Stimulated activated CD8-positive, alpha-beta memory T cell treated with anti-CD3 and anti-CD28 coated beads, Interleukin-15, amount 100 ng/mL, for 1 hour (primary cell): Measurements from ENCODE around the gene FUT9.

Experiments used
- DNase-seq: peaks from one replicate; pipeline ENCODE4 v3.0.0-alpha.2; 2020; ENCODE audit warnings: low read depth

Gene FUT9

GRCh38 chr6:96015518-96016333, at the start of gene FUT9:
Gene FUT9, plus strand, starts transcription at chr6:96015974. Its CDS starts 187,182 bp downstream, at chr6:96203156.
- no peak for DNase-seq

- no peak for DNase-seq
These were observed 48.2 kb upstream of the FUT9 start for GRCh38 chr6:95967594-95967993.

GRCh38 chr6:95973976-95974375, 41.8 kb upstream of the FUT9 start:
- DNase-seq = no peak

DNA sequence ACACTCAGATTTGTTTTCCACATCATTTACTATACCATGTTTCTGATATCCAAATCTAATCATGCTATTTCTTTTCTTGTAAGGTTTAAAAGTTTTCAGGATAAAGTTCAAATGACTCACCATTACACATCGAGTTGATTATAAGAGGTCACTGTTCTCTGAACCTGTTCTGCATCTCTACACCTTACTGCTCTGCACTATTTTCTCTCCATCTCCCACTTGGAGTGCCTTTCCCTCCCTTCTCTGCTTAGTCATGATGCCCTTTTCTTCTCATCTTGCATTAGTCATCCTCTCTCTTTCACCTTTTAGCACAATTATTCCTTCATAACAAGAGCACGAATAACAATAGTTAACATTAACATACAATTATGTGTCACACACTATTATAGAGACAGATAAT, 37.5 kb upstream of the FUT9 start:
- DNase-seq = no peak

DNA sequence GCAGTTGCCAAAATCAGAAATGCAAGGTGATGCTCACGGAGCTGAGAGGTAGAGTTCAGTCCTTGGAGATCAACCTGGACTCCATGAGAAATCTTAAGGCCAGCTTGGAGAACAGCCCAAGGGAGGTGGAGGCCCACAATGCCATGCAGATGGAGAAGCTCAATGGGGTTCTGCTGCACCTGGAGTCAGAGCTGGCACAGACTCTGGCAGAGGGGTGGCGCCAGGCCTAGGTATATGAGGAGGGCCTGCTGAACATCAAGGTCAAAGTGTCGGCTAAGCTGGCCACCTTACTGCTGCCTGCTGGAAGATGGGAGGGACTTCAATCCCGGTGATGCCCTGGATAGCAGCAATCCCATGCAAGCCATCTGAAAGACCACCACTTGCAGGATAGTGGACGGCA, 23.9 kb upstream of the FUT9 start:
- no peak for DNase-seq

DNA sequence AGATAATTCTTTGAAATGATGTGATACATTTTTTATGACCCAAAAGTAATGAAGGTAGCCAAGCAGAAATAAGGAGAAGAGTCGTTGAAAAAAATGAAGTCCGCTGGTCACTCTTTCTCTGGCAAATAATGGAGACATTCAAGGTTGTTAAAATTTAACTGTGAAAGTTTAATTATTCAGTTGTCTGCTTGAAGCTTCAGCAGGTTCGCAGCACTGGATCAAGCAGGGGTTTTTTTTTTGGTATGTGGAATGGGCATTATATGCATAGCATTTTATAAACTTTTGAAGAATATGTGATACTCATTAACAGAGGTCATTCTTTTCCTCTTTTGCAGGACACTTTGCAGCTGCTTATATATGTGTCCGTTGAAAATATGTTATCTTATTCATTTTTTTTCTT, 21.6 kb upstream of the FUT9 start:
- no peak for DNase-seq

GRCh38 chr6:95998133-95998532, 17.6 kb upstream of the FUT9 start:
- no peak for DNase-seq

- no peak for DNase-seq
These were observed 13.7 kb upstream of the FUT9 start for GRCh38 chr6:96001891-96002575.

DNA sequence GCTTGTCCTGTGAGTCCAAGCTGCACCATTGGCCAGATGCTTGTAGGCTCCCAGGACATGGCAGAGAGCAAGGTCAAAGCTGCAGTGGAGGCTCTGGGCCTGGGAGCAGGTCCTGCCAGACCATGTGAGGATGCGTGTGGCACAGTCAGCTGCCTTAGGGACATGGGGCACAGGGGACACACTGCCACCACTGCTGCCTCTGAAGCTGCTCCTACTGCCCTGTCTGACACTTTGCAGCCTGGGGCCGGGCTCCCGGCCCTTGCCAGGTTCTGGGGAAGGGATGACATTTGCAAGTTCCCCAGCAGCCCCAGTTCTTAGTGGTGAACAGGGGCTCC, 13.2 kb upstream of the FUT9 start:
- no peak for DNase-seq

- no peak for DNase-seq
These were observed 12.9 kb upstream of the FUT9 start for GRCh38 chr6:96002912-96003311.

GRCh38 chr6:96007663-96008062, 8.1 kb upstream of the FUT9 start:
- DNase-seq = no peak

DNA sequence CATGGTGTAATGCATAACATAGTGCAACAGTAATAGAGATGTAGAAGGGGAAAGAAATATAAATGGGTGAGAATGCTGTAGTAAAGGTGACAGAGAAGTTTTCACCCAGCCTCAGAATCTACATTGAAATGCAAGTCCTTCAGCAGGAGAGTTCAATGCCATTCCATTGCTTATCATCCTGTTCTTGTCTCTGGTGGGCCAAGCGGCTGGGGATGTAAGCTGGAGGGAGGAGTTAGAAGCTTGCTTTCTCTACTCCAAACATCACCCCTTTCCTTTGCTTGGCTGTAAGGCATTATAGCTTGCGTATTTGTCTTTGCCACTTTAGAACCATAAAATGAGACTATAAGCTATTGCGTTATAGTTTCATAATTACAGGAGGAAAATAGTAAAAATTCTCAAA, 2.2 kb upstream of the FUT9 start:
- no peak for DNase-seq

- DNase-seq = no peak
These were observed 792 bp upstream of the FUT9 start for GRCh38 chr6:96014846-96015517.

GRCh38 chr6:96016334-96017069, 728 bp downstream of the FUT9 start:
- DNase-seq = no peak

GRCh38 chr6:96017070-96017359, 1.2 kb downstream of the FUT9 start:
- no peak for DNase-seq

DNA sequence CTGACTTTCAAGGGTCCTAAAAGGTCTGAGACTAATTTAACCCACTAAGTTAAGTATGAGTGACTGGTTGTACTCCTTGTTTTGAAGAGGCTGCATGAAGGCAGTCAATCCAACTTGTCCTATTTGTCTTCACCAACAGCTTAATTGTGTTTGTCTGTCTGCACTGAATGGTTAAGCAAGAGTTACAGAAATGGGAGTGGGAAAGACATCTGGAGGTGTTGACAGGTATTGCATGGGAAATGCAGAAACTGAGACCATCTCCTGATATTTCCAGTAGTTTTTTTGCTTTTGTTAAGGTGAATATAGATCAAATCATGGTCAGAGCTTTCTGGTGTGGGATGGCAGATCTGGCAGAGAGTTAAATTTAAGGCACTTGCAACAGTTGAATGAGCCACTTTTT, 6.5 kb downstream of the FUT9 start:
- no peak for DNase-seq

DNA sequence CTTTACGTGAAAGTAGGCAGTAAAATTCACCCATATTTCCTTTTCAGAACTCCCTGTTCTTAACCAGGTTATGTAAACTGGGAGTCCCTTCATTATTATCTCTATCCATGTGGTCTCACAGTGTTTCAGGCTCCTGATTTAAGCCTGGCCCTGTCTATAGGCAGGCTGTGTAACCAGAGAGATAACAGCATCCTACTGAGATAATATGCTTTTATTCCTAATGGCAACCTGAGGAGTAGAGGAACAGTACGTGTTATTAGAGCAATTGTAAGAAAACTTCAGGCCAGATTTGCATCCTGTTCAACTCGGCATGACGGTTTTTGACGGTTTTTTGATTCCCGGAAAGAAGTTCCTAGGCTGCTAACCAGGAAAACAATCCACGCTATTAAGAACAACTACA, 16.9 kb downstream of the FUT9 start:
- DNase-seq = no peak

- DNase-seq = no peak
These were observed 35.8 kb downstream of the FUT9 start for GRCh38 chr6:96051555-96051954.

DNA sequence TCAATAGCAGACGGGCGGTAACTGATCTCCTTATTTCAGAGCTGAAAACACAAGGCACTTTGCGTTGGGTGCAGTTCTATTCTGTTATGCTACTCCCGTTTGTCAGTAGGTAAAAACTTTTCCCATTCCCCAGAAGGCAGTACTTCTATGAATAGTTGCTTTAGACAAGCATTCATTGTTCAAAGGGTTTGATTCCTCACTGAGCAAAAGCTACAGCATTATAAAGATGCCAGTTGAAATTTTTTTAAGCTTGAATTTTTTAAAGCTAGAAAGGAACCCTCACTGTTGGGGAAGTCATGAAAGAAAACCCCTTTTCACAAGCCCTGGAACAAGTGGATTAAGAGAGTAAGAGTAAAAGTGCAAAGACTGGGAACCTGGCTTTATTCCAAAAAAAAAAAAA, 42.3 kb downstream of the FUT9 start:
- no peak for DNase-seq

GRCh38 chr6:96059586-96059985, 43.8 kb downstream of the FUT9 start:
- DNase-seq = no peak

DNA sequence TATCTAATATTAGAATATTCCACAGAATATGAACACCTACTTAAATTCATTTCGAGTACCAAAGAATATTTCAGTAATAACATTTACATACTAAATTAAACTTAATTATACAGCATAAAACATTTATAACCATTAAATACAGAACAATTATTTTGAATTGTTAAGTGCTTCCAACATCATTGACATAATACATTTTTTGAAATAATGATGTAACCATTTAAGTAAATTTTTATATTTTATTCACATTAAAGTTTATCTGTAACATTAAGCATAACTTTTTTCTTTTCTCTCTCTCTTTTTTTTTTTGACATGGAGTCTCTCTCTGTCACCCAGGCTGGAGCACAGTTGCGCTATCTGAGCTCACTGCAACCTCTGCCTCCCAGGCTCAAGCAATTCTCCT, 44.5 kb downstream of the FUT9 start:
- DNase-seq = no peak

DNA sequence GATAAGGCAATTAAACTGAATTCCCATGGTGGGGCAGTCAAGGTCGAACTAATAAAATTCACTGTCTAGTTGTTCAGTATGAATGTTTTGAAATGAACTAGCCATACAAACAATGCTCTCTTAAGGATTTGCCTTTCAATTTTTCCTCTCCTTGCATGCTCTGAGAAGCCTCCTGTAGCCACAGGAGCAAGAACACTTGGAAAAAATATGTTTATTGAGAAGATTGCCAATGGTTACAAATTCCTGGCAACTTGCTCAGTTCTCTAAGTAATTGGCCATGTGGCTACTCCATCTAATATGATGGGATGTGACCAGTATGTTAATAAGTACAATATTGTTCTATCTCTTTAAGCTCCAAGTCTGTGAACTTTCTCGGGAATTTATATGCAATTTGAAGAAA, 49.4 kb downstream of the FUT9 start:
- no peak for DNase-seq

DNA sequence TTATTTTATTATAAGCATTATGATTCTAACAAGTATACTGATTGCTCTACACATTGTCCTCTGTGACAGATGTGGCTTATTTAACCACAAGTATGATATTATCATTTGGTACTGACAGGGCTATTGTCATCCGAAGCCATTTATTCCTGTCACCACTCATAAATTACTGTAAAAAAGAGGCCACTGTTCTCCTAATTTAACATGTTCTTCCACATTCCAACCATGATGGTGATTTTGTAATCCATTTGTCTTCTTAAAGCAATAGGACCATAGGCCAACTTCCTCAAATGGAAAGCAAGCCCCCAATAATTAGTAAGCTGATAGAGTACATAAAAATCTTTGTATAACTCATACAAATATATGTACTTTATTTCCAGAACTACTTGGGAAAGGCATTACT, 50.6 kb downstream of the FUT9 start:
- DNase-seq = no peak
